Measurements from ENCODE around the gene SPOCK3. TPM values are rescaled to one million over a fixed set of nuclear protein-coding genes. Genes with fewer than 3 reads are reported as not detected.
A peak's percentile ranks its signal among the peaks of the same experiment; 100 is the strongest.
"Not testable (repeated sequence)": the region's sequence is repeated elsewhere in the genome, so short reads cannot be mapped to it uniquely, and the experiment has no call there.

The SPOCK3 gene
- total RNA-seq: not detected

- Histone ChIP-seq H3K27ac (no peak within 1 kb of the TSS), H3K27me3 (peaks cover 0 to 58% (median 3%) of the 10 kb centered on the region in 4 donors), H3K36me3 (no peaks in the 10 kb centered on the region), H3K4me1 (peaks cover 4 to 18% (median 14%) of the 10 kb centered on the region in 3 donors), H3K9me3 (no peaks in the 10 kb centered on the region), H3K4me3 (peak within 1 kb of the TSS; percentile 14 to 61 (median 32))
- intact Hi-C loops (cut with DNase I): no loop called here
- DNase-seq: no peak
- 0 to 1% methylated on average over 13 to 29 of the region's 32 CpGs for WGBS, 2 donors
- no peak for TF ChIP-seq POLR2A (IDR thresholded peaks at IDR 0.05)
- TF ChIP-seq, protein P1, sequence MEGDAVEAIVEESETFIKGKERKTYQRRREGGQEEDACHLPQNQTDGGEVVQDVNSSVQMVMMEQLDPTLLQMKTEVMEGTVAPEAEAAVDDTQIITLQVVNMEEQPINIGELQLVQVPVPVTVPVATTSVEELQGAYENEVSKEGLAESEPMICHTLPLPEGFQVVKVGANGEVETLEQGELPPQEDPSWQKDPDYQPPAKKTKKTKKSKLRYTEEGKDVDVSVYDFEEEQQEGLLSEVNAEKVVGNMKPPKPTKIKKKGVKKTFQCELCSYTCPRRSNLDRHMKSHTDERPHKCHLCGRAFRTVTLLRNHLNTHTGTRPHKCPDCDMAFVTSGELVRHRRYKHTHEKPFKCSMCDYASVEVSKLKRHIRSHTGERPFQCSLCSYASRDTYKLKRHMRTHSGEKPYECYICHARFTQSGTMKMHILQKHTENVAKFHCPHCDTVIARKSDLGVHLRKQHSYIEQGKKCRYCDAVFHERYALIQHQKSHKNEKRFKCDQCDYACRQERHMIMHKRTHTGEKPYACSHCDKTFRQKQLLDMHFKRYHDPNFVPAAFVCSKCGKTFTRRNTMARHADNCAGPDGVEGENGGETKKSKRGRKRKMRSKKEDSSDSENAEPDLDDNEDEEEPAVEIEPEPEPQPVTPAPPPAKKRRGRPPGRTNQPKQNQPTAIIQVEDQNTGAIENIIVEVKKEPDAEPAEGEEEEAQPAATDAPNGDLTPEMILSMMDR (IDR thresholded peaks at IDR 0.05): no peak
These were observed at the start of gene SPOCK3 for GRCh38 chr4:167234316-167234881. TSS of gene SPOCK3 (minus strand) at chr4:167234494.

- TF ChIP-seq POLR2A (IDR thresholded peaks at IDR 0.05): no peak
- TF ChIP-seq, protein P1 (IDR thresholded peaks at IDR 0.05): no peak
- DNase-seq: no peak
- H3K36me3 ChIP-seq: no peaks in the 10 kb centered on the region
- no peaks in the 10 kb centered on the region for H3K4me1 ChIP-seq
- no peak overlapping the region for H3K4me3 ChIP-seq
- intact Hi-C loops (cut with DNase I): no loop called here
- 32 to 40% methylated on average over 1 of the region's 1 CpG for WGBS, 2 donors
- no peak overlapping the region for H3K27ac ChIP-seq
- H3K27me3 ChIP-seq: no peaks in the 10 kb centered on the region
- H3K9me3 ChIP-seq: no peaks in the 10 kb centered on the region
These were observed 48.0 kb upstream of the SPOCK3 start for GRCh38 chr4:167282171-167282864.

DNA sequence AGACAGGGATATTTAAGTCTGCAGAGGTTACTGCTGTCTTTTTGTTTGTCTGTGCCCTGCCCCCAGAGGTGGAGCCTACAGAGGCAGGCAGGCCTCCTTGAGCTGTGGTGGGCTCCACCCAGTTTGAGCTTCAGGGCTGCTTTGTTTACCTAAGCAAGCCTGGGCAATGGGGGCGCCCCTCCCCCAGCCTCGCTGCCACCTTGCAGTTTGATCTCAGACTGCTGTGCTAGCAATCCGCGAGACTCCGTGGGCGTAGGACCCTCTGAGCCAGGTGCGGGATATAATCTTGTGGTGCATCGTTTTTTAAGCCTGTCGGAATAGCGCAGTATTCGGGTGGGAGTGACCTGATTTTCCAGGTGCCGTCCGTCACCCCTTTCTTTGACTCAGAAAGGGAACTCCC, 47.3 kb upstream of the SPOCK3 start:
- DNase-seq; H3K4me1 ChIP-seq; H3K4me3 ChIP-seq; intact Hi-C loops (cut with DNase I); H3K27ac ChIP-seq; H3K27me3 ChIP-seq; H3K9me3 ChIP-seq; H3K36me3 ChIP-seq: not testable (repeated sequence)
- WGBS, 2 donors: 90 to 93% methylated on average over 8 to 13 of the region's 13 CpGs

DNA sequence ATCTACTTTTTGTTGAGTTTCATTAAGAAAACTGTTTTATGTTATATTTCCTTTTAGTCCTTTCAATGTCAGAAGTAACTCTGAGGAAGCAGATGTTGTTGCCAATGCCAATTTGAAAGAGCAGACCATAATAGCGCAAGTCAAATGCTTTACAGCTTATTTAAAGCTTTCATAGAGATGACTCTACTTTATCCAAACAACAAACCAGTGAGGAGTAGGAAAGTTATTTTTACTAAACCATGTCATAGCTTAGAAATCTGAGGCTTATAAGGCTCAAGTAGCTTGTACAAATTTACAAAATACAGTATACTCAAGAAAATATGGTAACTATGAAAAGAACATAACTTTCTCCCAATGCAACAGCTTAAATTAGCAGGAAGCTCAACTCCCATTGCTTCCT, 40.1 kb upstream of the SPOCK3 start:
- 60 to 68% methylated on average over 1 of the region's 1 CpG for WGBS, 2 donors

DNA sequence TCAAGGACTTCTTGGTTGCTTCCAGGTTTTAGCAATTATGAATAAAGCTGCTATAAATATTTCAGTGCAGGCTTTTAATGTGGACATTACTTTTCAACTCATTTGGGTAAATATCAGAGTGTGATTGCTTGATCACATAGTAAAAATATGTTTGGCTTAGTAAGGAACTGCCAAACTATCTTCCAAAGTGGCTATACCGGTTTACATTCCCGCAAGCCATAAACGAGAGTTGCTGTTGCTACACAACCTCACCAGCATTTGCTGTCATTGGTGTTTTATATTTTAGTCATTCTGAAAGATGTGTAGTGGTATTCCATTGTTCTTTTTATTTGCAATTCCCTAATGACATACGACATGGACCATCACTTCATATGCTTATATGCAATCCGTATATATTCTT, 30.9 kb upstream of the SPOCK3 start:
- Histone ChIP-seq H3K27me3 (no peaks in the 10 kb centered on the region), H3K27ac (no peak overlapping the region), H3K9me3 (no peaks in the 10 kb centered on the region), H3K4me3 (no peak overlapping the region), H3K4me1 (no peaks in the 10 kb centered on the region), H3K36me3 (no peaks in the 10 kb centered on the region)
- no peak for TF ChIP-seq POLR2A (IDR thresholded peaks at IDR 0.05)
- TF ChIP-seq, protein P1 (IDR thresholded peaks at IDR 0.05): no peak
- 54 to 59% methylated on average over 5 of the region's 5 CpGs for WGBS, 2 donors
- DNase-seq: no peak
- intact Hi-C loops (cut with DNase I): no loop called here

More for the DNA sequence above, 40.1 kb upstream of the SPOCK3 start:
- intact Hi-C loops (cut with DNase I): no loop called here
- DNase-seq: no peak
- Histone ChIP-seq H3K4me1 (no peaks in the 10 kb centered on the region), H3K4me3 (no peak overlapping the region), H3K27ac (no peak overlapping the region), H3K36me3 (no peaks in the 10 kb centered on the region), H3K9me3 (no peaks in the 10 kb centered on the region), H3K27me3 (no peaks in the 10 kb centered on the region)
- TF ChIP-seq, protein P1 (IDR thresholded peaks at IDR 0.05): no peak
- no peak for TF ChIP-seq POLR2A (IDR thresholded peaks at IDR 0.05)
